IgD-negative memory B cell (primary cell): Measurements from ENCODE around the gene RNF8. TPM values are rescaled to one million over a fixed set of nuclear protein-coding genes. Genes with fewer than 3 reads are reported as not detected.
A peak's percentile ranks its signal among the peaks of the same experiment; 100 is the strongest.
"Not testable (repeated sequence)": the region's sequence is repeated elsewhere in the genome, so short reads cannot be mapped to it uniquely, and the experiment has no call there.

ENCODE experiments used
- H3K27ac Mint-ChIP-seq, 3 donors: one replicate each; pipeline ENCODE4 v1.8.0; 2020 to 2022; ENCODE audit warnings: mild to moderate bottlenecking in 3 of 3, mixed read lengths in 3 of 3, moderate library complexity in 1 of 3
- H3K27me3 Mint-ChIP-seq: one replicate; pipeline ENCODE4 v1.8.0; 2021; ENCODE audit warnings: mixed read lengths
- H3K36me3 Mint-ChIP-seq: one replicate; pipeline ENCODE4 v1.8.0; 2020; ENCODE audit warnings: mild to moderate bottlenecking, mixed read lengths
- H3K4me1 Mint-ChIP-seq, 3 donors: one replicate each; pipeline ENCODE4 v1.8.0; 2020 to 2022; ENCODE audit warnings: mixed read lengths in 3 of 3, mild to moderate bottlenecking in 1 of 3
- H3K4me3 Mint-ChIP-seq, 4 donors: one replicate each; pipeline ENCODE4 v1.8.0; 2020 to 2022; ENCODE audit warnings: mild to moderate bottlenecking in 4 of 4, mixed read lengths in 4 of 4, moderate library complexity in 3 of 4
- H3K9me3 Mint-ChIP-seq, 3 donors: one replicate each; pipeline ENCODE4 v1.8.0; 2020 to 2021; ENCODE audit warnings: mixed read lengths in 3 of 3, mild to moderate bottlenecking in 1 of 3
- polyA plus RNA-seq: library from polyadenylated mRNA; unstranded; fragments of 300-500 nt; fragmentation: Illumina TruSeq; gene quantifications from one replicate; pipeline ENCODE4 v1.2.3, GENCODE V29; 2021

Gene RNF8
- polyA plus RNA-seq: 15.4 TPM

- H3K27ac Mint-ChIP-seq: peak within 1 kb of the TSS; percentile 69 to 97 (median 78)
- H3K4me1 Mint-ChIP-seq: peaks cover 20 to 26% (median 21%) of the 10 kb centered on the region in 3 donors
- peak within 1 kb of the TSS; percentile 95 to 99 (median 98) for H3K4me3 Mint-ChIP-seq
- no peaks in the 10 kb centered on the region for H3K9me3 Mint-ChIP-seq
- H3K27me3 Mint-ChIP-seq: no peaks in the 10 kb centered on the region
- H3K36me3 Mint-ChIP-seq: peaks cover 2% of the 10 kb centered on the region
Measured at GRCh38 chr6:37353761-37354525, at the start of gene RNF8. Gene RNF8, plus strand, starts transcription at chr6:37353983. Its CDS starts 182 bp downstream, at chr6:37354165.

GRCh38 chr6:37304766-37305165 is 49.0 kb upstream of the RNF8 start:
- peak overlapping the region in 1 of 3 donors; percentile 23 for H3K27ac Mint-ChIP-seq
- H3K36me3 Mint-ChIP-seq: peaks cover 9% of the 10 kb centered on the region
- H3K4me1 Mint-ChIP-seq: peaks cover 0 to 3% (median 0%) of the 10 kb centered on the region in 3 donors
- no peak overlapping the region for H3K4me3 Mint-ChIP-seq
- H3K27me3 Mint-ChIP-seq: no peaks in the 10 kb centered on the region
- H3K9me3 Mint-ChIP-seq: no peaks in the 10 kb centered on the region

GRCh38 chr6:37305841-37306425 is 47.9 kb upstream of the RNF8 start:
- Mint-ChIP-seq H3K36me3 (peaks cover 9% of the 10 kb centered on the region), H3K9me3 (no peaks in the 10 kb centered on the region), H3K4me1 (peaks cover 0 to 3% (median 0%) of the 10 kb centered on the region in 3 donors), H3K27ac (no peak overlapping the region), H3K27me3 (no peaks in the 10 kb centered on the region), H3K4me3 (no peak overlapping the region)

- peaks cover 0 to 3% (median 0%) of the 10 kb centered on the region in 3 donors for H3K4me1 Mint-ChIP-seq
- H3K36me3 Mint-ChIP-seq: peaks cover 11% of the 10 kb centered on the region
- H3K9me3 Mint-ChIP-seq: no peaks in the 10 kb centered on the region
- H3K27me3 Mint-ChIP-seq: no peaks in the 10 kb centered on the region
- no peak overlapping the region for H3K27ac Mint-ChIP-seq
- H3K4me3 Mint-ChIP-seq: no peak overlapping the region
Measured at GRCh38 chr6:37306624-37307222, 47.1 kb upstream of the RNF8 start.

GRCh38 chr6:37307484-37307883 is 46.3 kb upstream of the RNF8 start:
- H3K4me1 Mint-ChIP-seq, H3K27me3 Mint-ChIP-seq, H3K9me3 Mint-ChIP-seq, H3K4me3 Mint-ChIP-seq, H3K27ac Mint-ChIP-seq: not testable (repeated sequence)
- peaks cover 11% of the 10 kb centered on the region for H3K36me3 Mint-ChIP-seq

- H3K27me3 Mint-ChIP-seq: no peaks in the 10 kb centered on the region
- H3K36me3 Mint-ChIP-seq: peaks cover 10% of the 10 kb centered on the region
- no peaks in the 10 kb centered on the region for H3K9me3 Mint-ChIP-seq
- no peaks in the 10 kb centered on the region for H3K4me1 Mint-ChIP-seq
- no peak overlapping the region for H3K4me3 Mint-ChIP-seq
- peak overlapping the region in 1 of 3 donors; percentile 43 for H3K27ac Mint-ChIP-seq
Measured at GRCh38 chr6:37308069-37308815, 45.5 kb upstream of the RNF8 start.

GRCh38 chr6:37309046-37309445 is 44.7 kb upstream of the RNF8 start:
- Mint-ChIP-seq H3K36me3 (peaks cover 5% of the 10 kb centered on the region), H3K4me1 (no peaks in the 10 kb centered on the region), H3K9me3 (no peaks in the 10 kb centered on the region), H3K4me3 (no peak overlapping the region), H3K27me3 (no peaks in the 10 kb centered on the region), H3K27ac (peak overlapping the region in 1 of 3 donors; percentile 13)

- H3K4me3 Mint-ChIP-seq: no peak overlapping the region
- H3K36me3 Mint-ChIP-seq: peaks cover 5% of the 10 kb centered on the region
- no peak overlapping the region for H3K27ac Mint-ChIP-seq
- no peaks in the 10 kb centered on the region for H3K27me3 Mint-ChIP-seq
- no peaks in the 10 kb centered on the region for H3K4me1 Mint-ChIP-seq
- H3K9me3 Mint-ChIP-seq: no peaks in the 10 kb centered on the region
Measured at GRCh38 chr6:37309692-37310091, 44.1 kb upstream of the RNF8 start.

GRCh38 chr6:37310966-37311365 is 42.8 kb upstream of the RNF8 start:
- Mint-ChIP-seq H3K4me3 (no peak overlapping the region), H3K27me3 (no peaks in the 10 kb centered on the region), H3K9me3 (no peaks in the 10 kb centered on the region), H3K27ac (no peak overlapping the region), H3K4me1 (peaks cover 0 to 2% (median 0%) of the 10 kb centered on the region in 3 donors), H3K36me3 (peaks cover 8% of the 10 kb centered on the region)

GRCh38 chr6:37311741-37312473 is 41.9 kb upstream of the RNF8 start:
- H3K9me3 Mint-ChIP-seq: no peaks in the 10 kb centered on the region
- peaks cover 8% of the 10 kb centered on the region for H3K36me3 Mint-ChIP-seq
- no peaks in the 10 kb centered on the region for H3K27me3 Mint-ChIP-seq
- H3K27ac Mint-ChIP-seq: no peak overlapping the region
- H3K4me3 Mint-ChIP-seq: no peak overlapping the region
- H3K4me1 Mint-ChIP-seq: peaks cover 0 to 2% (median 0%) of the 10 kb centered on the region in 3 donors

- Mint-ChIP-seq H3K4me1 (peaks cover 0 to 2% (median 0%) of the 10 kb centered on the region in 3 donors), H3K27me3 (no peaks in the 10 kb centered on the region), H3K4me3 (no peak overlapping the region), H3K27ac (no peak overlapping the region), H3K9me3 (no peaks in the 10 kb centered on the region), H3K36me3 (peaks cover 5% of the 10 kb centered on the region)
Measured at GRCh38 chr6:37313723-37314486, 39.9 kb upstream of the RNF8 start.

GRCh38 chr6:37314487-37315156 is 39.2 kb upstream of the RNF8 start:
- H3K4me1 Mint-ChIP-seq: peaks cover 0 to 2% (median 0%) of the 10 kb centered on the region in 3 donors
- H3K36me3 Mint-ChIP-seq: peaks cover 5% of the 10 kb centered on the region
- no peak overlapping the region for H3K27ac Mint-ChIP-seq
- H3K27me3 Mint-ChIP-seq: no peaks in the 10 kb centered on the region
- no peaks in the 10 kb centered on the region for H3K9me3 Mint-ChIP-seq
- H3K4me3 Mint-ChIP-seq: no peak overlapping the region

GRCh38 chr6:37315157-37315515 is 38.6 kb upstream of the RNF8 start:
- peaks cover 5% of the 10 kb centered on the region for H3K36me3 Mint-ChIP-seq
- no peak overlapping the region for H3K27ac Mint-ChIP-seq
- H3K4me3 Mint-ChIP-seq: no peak overlapping the region
- peaks cover 0 to 2% (median 0%) of the 10 kb centered on the region in 3 donors for H3K4me1 Mint-ChIP-seq
- no peaks in the 10 kb centered on the region for H3K27me3 Mint-ChIP-seq
- no peaks in the 10 kb centered on the region for H3K9me3 Mint-ChIP-seq
